D721Med (cell line): ENCODE measurements around the gene STX3.
"Not testable (repeated sequence)": the region's sequence is repeated elsewhere in the genome, so short reads cannot be mapped to it uniquely, and the experiment has no call there.

Experiments
- DNase-seq: peaks from one replicate; pipeline ENCODE4 v3.0.0; 2011; ENCODE audit warnings: low spot score; ENCODE audit not compliant: insufficient read length
- FAIRE-seq: peaks from 2 replicates; lab custom pipeline; 2011; peaks lifted over from hg19 to GRCh38; lab: Jason Lieb, UNC
- TF ChIP-seq, protein P1 (sequence below): IDR thresholded peaks from 2 replicates; pipeline ENCODE4 v1.5.1; 2012; ENCODE audit warnings: mild to moderate bottlenecking, control low read depth; ENCODE audit not compliant: insufficient read depth; ENCODE audit errors: missing control alignments

STX3 gene

DNA sequence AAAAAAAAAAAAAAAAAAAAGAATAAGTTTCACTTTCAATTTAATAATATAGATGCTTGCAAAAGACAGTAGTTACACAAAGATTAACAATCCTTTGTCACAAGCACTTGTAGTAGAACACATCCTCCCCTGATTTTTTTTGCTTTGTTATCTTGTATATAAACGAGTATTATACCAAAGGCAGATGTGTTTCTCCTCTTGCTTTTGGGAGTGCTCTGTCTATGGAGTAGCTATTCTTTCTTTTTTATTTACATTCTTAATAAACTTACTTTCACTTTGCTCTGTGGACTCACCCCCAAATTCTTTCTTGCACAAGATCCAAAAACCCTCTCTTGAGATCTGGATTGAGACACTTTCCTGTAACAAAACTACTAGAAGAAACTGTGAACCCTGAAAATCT, 58.8 kb downstream of the STX3 start:
- FAIRE-seq (no peak), DNase-seq (no peak)
- TF ChIP-seq, protein P1, sequence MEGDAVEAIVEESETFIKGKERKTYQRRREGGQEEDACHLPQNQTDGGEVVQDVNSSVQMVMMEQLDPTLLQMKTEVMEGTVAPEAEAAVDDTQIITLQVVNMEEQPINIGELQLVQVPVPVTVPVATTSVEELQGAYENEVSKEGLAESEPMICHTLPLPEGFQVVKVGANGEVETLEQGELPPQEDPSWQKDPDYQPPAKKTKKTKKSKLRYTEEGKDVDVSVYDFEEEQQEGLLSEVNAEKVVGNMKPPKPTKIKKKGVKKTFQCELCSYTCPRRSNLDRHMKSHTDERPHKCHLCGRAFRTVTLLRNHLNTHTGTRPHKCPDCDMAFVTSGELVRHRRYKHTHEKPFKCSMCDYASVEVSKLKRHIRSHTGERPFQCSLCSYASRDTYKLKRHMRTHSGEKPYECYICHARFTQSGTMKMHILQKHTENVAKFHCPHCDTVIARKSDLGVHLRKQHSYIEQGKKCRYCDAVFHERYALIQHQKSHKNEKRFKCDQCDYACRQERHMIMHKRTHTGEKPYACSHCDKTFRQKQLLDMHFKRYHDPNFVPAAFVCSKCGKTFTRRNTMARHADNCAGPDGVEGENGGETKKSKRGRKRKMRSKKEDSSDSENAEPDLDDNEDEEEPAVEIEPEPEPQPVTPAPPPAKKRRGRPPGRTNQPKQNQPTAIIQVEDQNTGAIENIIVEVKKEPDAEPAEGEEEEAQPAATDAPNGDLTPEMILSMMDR = no peak

DNA sequence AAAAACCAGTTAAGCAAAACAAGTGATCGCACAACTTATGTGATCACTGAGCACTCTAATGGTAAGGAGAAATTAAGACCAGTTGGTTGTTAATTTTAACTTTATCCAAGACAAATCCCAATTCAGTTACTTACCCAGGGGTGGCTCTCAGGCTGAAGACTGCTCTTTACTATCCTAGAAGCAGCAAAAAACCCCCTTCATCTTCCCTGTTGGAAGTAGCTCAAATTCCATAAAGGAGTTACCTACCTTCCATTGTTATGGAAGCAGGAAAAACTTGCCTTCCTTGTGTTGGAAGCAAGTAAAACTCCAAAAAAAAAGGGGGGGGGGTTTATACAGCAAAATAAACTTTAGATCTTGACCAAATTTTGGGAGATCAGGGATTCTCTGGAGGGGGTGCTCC, 60.6 kb downstream of the STX3 start:
- no peak for DNase-seq
- no peak for FAIRE-seq
- TF ChIP-seq, protein P1 = no peak

DNA sequence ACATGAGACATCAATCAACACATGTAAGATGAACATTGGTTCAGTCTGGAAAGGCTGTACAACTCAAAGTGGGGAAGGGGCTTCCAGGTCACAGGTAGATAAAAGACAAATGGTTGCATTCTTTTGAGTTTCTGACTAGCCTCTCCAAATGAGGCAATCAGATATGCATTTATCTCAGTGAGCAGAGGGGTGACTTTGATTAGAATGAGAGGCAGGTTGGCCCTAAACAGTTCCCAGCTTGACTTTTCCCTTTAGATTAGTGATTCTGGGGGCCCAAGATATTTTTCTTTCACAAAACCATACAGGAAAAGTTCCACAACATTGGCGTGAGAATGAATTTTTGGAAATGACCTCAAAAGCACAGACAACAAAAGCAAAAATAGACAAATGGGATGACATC, 61.3 kb downstream of the STX3 start:
- not testable (repeated sequence) for FAIRE-seq, DNase-seq

DNA sequence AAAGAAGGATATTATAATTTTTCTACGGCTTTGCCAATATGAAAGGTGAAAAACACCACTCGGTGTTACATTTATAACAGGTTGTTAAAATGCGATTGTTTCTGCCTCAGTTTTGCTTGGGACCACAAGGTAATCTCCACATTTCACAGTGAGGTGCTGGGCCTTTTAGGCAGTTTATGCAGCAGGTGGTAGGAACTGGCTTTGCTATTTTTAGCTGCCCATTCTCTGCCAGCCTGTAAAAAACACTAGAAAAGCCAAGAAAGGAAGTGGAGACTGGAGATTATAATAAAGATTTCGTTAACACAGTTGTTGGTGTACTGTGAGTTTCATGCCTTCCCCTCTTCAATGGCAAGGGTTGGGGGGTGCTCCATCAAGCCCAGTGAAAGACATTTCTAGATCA, 63.4 kb downstream of the STX3 start:
- TF ChIP-seq, protein P1 = no peak
- DNase-seq (no peak), FAIRE-seq (no peak)

DNA sequence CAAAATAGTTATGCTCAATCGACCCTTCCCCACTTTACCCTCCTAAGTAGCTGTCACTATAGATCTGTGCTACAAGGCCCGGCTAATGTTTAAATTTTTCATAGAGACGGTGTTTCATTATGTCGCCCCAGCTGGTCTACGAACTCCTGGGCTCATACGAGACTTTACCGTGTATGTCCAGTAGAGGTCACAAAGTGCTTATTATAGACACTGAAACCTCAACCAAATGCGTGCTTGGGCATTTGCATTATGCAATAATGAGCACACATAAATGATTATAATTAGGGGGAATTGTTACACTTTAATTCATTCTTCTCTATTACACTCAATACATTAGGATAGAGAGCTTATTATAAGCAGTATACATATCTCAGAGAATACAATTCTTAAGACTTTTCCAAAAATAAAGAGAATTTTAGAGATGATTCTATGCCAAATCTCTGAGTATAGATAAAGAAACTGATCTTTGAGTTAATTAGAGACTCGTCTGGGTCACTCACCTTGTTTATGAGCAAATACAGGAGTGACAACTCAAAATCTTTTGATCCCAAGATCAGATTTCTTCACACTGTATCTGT, 67.9 kb downstream of the STX3 start:
- FAIRE-seq (no peak), DNase-seq (no peak)
- TF ChIP-seq, protein P1 = peak; percentile 52

DNA sequence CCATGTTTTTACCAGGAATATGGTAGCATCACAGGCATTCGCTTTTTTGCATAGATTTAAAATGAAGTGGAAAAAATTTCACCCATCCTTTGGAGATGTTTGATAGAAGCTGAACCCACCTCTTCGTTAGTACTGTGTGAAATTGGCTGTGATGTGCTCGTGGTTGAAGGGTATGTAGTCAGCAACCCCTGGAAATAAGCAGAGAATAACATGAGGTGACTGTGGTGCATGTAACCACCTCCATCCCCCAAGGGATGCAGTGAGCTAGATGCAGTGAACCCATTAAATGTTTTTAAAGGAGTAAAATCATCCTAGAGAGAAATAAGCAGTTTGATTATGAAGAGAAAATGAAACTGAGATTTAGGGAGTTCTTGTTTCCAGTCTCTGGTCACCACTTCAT, 74.2 kb downstream of the STX3 start:
- no peak for DNase-seq
- FAIRE-seq = no peak
- TF ChIP-seq, protein P1 = no peak

DNA sequence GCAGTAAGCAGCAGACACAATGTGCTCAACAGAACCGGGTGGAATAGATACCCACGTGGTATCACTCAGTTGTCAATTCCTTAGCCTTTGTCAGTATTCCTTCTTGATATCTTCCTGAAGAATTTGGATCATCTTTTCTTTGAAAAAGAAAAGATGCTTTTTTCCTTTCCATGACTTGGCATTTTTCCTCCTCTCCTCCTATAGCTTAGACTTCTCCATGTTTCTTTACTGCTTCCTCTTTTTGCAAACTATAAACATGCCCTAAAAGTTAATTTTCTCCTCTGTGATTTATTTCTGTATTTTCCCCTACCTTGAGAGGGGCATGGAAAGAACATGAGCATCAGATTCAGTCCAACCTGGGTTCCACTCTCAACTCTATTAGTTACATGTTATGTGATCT, 78.4 kb downstream of the STX3 start:
- no peak for FAIRE-seq
- TF ChIP-seq, protein P1 = no peak
- no peak for DNase-seq

DNA sequence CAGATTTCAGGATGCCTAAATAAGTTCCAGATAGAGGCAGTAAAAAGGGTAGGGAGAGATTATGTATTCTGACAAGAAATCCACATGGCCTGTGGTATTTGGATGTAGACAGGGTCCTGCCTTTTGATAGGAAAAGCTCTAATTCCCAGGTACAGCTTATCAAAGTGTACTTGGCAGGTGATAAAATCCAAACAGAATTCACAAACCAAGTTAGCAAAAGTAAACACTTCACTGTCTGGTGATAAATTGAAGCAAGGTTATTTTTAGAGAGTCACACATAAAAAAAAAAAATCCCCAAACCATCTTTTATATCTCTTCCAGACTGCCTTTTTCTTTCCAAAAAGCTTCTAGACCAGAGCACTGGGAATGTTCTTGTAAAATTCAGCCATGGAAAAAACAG, 84.4 kb downstream of the STX3 start:
- DNase-seq = no peak
- TF ChIP-seq, protein P1 = no peak
- no peak for FAIRE-seq
